CD4-positive, alpha-beta T cell treated with Interleukin-15 for 1 hour (primary cell): ENCODE measurements around the gene TUBA3E.
"Not testable (repeated sequence)": the region's sequence is repeated elsewhere in the genome, so short reads cannot be mapped to it uniquely, and the experiment has no call there.

ENCODE experiments used
- DNase-seq: peaks from one replicate; pipeline ENCODE4 v3.0.0-alpha.2; 2020

The TUBA3E gene

GRCh38 chr2:130160838-130161705 is 37.2 kb downstream of the TUBA3E start:
- DNase-seq, result not testable (repeated sequence)

- DNase-seq, result no peak
Measured at GRCh38 chr2:130160131-130160530, 38.1 kb downstream of the TUBA3E start.

- not testable (repeated sequence) for DNase-seq
Measured at GRCh38 chr2:130159376-130159775, 38.9 kb downstream of the TUBA3E start.

- no peak for DNase-seq
Measured at GRCh38 chr2:130158631-130159030, 39.6 kb downstream of the TUBA3E start.

- DNase-seq, result peak; percentile 68
Measured at GRCh38 chr2:130157825-130158514, 40.3 kb downstream of the TUBA3E start.

GRCh38 chr2:130157354-130157753 is 40.9 kb downstream of the TUBA3E start:
- DNase-seq, result peak; percentile 25

- DNase-seq, result no peak
Measured at GRCh38 chr2:130156624-130157004, 41.6 kb downstream of the TUBA3E start.

GRCh38 chr2:130155956-130156623 is 42.1 kb downstream of the TUBA3E start:
- not testable (repeated sequence) for DNase-seq

GRCh38 chr2:130154773-130155765 is 43.2 kb downstream of the TUBA3E start:
- no peak for DNase-seq

- DNase-seq, result not testable (repeated sequence)
Measured at GRCh38 chr2:130154423-130154770, 43.8 kb downstream of the TUBA3E start.

GRCh38 chr2:130153721-130154422 is 44.4 kb downstream of the TUBA3E start:
- DNase-seq, result not testable (repeated sequence)

GRCh38 chr2:130152816-130153595 is 45.2 kb downstream of the TUBA3E start:
- no peak for DNase-seq

GRCh38 chr2:130152136-130152815 is 46.0 kb downstream of the TUBA3E start:
- not testable (repeated sequence) for DNase-seq

- not testable (repeated sequence) for DNase-seq
Measured at GRCh38 chr2:130151145-130151512, 47.1 kb downstream of the TUBA3E start.

- DNase-seq, result no peak
Measured at GRCh38 chr2:130150181-130151144, 47.8 kb downstream of the TUBA3E start.

- not testable (repeated sequence) for DNase-seq
Measured at GRCh38 chr2:130148515-130148914, 49.7 kb downstream of the TUBA3E start.

GRCh38 chr2:130145006-130145414 is 53.2 kb downstream of the TUBA3E start, which contains the start of gene CCDC74B:
TSS of gene CCDC74B (minus strand) at chr2:130145112. CDS start at chr2:130144996, 116 bp downstream.
- DNase-seq, result peak; percentile 71

- not testable (repeated sequence) for DNase-seq
Measured at GRCh38 chr2:130143266-130144039, 54.8 kb downstream of the TUBA3E start.
